OCI-LY3 (cell line): ENCODE data around the gene TMOD2.

Experiments used
- H2AFZ ChIP-seq: fragments of 200-600, 300-600 bp; shearing (Covaris generic); 2 replicates; pipeline ENCODE4 v1.6.0; 2014; ENCODE audit warnings: antibody characterized with exemption, low read depth, low read length
- H3K27ac ChIP-seq: fragments of 200-600, 300-600 bp; sonication (generic); 2 replicates; pipeline ENCODE4 v1.5.1; 2014; ENCODE audit warnings: mild to moderate bottlenecking, low read length, moderate library complexity, mixed read lengths
- H3K27me3 ChIP-seq: fragments of 200-600, 300-600 bp; sonication (generic); 2 replicates; pipeline ENCODE4 v1.6.1; 2014; ENCODE audit warnings: low read depth, low read length, mixed read lengths
- H3K36me3 ChIP-seq: fragments of 200-600, 300-600 bp; sonication (generic); replicated peaks from 2 replicates; pipeline ENCODE3; 2014; ENCODE audit warnings: low read depth, low read length, mixed read lengths
- H3K4me1 ChIP-seq: fragments of 300-600, 200-600 bp; sonication (generic); 2 replicates; pipeline ENCODE4 v1.6.1; 2014; ENCODE audit warnings: low read length, mixed read lengths
- H3K4me2 ChIP-seq: fragments of 200-600, 300-600 bp; sonication (generic); 2 replicates; pipeline ENCODE4 v1.6.1; 2014; ENCODE audit warnings: low read length, mixed read lengths
- H3K4me3 ChIP-seq: fragments of 300-600, 200-600 bp; sonication (generic); 2 replicates; pipeline ENCODE4 v1.5.1; 2014; ENCODE audit warnings: antibody characterized with exemption, mild to moderate bottlenecking, low read length, moderate library complexity
- H3K79me2 ChIP-seq: fragments of 300-600, 200-600 bp; shearing (Covaris generic); 2 replicates; pipeline ENCODE4 v1.6.1; 2014; ENCODE audit warnings: mild to moderate bottlenecking, low read length, mixed read lengths
- H3K9ac ChIP-seq: fragments of 300-600, 200-600 bp; shearing (Covaris generic); 2 replicates; pipeline ENCODE4 v1.6.0; 2014; ENCODE audit warnings: mild to moderate bottlenecking, low read length, moderate library complexity
- H3K9me3 ChIP-seq: fragments of 200-600, 300-600 bp; shearing (Covaris generic); 2 replicates; pipeline ENCODE4 v1.6.1; 2014; ENCODE audit warnings: low read length, mixed read lengths; ENCODE audit not compliant: insufficient read depth
- H4K20me1 ChIP-seq: fragments of 200-600, 300-600 bp; sonication (generic); 2 replicates; pipeline ENCODE4 v1.6.1; 2016; ENCODE audit warnings: low read length, mixed read lengths; ENCODE audit not compliant: insufficient read depth
- EZH2phosphoT487 ChIP-seq: fragments of 200-600 bp; shearing (Covaris generic); IDR thresholded peaks from 2 replicates; pipeline ENCODE4 v1.6.1; 2018; ENCODE audit warnings: antibody characterized with exemption, mixed run types, low read depth
- TF ChIP-seq, protein P1 (sequence below): fragments of 200-600, 300-600 bp; sonication (generic); IDR thresholded peaks from 2 replicates; pipeline ENCODE4 v1.5.1; 2014; ENCODE audit warnings: antibody characterized with exemption, low read length, low read depth

The TMOD2 gene

GRCh38 chr15:51801391-51801835 is 50.0 kb downstream of the TMOD2 start:
- H3K27ac ChIP-seq: no peak overlapping the region
- no peaks in the 10 kb centered on the region for H3K9me3 ChIP-seq

GRCh38 chr15:51802593-51802992 is 51.2 kb downstream of the TMOD2 start:
- no peak overlapping the region for H3K4me3 ChIP-seq
- H3K9me3 ChIP-seq: no peaks in the 10 kb centered on the region
- no peak overlapping the region for H3K4me2 ChIP-seq

More at GRCh38 chr15:51801391-51801835, 50.0 kb downstream of the TMOD2 start:
- Histone ChIP-seq H4K20me1 (no peaks in the 10 kb centered on the region), H3K4me3 (no peak overlapping the region), H3K4me2 (no peak overlapping the region), H2AFZ (no peak overlapping the region), H3K79me2 (no peaks in the 10 kb centered on the region), H3K9ac (no peak overlapping the region), H3K4me1 (no peaks in the 10 kb centered on the region), H3K27me3 (no peaks in the 10 kb centered on the region), H3K36me3 (no peaks in the 10 kb centered on the region)
- TF ChIP-seq, protein P1, sequence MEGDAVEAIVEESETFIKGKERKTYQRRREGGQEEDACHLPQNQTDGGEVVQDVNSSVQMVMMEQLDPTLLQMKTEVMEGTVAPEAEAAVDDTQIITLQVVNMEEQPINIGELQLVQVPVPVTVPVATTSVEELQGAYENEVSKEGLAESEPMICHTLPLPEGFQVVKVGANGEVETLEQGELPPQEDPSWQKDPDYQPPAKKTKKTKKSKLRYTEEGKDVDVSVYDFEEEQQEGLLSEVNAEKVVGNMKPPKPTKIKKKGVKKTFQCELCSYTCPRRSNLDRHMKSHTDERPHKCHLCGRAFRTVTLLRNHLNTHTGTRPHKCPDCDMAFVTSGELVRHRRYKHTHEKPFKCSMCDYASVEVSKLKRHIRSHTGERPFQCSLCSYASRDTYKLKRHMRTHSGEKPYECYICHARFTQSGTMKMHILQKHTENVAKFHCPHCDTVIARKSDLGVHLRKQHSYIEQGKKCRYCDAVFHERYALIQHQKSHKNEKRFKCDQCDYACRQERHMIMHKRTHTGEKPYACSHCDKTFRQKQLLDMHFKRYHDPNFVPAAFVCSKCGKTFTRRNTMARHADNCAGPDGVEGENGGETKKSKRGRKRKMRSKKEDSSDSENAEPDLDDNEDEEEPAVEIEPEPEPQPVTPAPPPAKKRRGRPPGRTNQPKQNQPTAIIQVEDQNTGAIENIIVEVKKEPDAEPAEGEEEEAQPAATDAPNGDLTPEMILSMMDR: peak; percentile 61
- no peak for TF ChIP-seq EZH2phosphoT487

DNA sequence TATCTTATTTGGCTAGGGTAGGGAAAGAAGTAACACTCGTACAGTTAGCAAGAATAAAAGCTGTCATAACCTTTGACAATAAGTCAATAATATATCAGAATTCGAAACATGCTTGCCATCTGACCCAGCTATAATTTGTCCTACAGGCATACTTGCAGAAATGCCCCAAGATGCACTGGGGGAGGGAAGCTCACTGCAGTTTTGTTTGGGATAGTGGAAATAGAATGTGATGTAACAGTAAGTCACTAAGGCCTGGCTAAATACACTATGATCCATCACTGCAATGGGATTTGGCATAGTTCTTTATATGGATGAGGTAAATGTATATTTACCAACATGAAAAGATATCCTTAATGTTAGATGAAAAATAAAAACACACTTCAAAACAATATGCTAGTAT is 52.6 kb downstream of the TMOD2 start:
- no peaks in the 10 kb centered on the region for H3K36me3 ChIP-seq
- no peak overlapping the region for H3K4me3 ChIP-seq
- no peaks in the 10 kb centered on the region for H3K79me2 ChIP-seq
- H2AFZ ChIP-seq: no peak overlapping the region
- TF ChIP-seq, protein P1: no peak
- no peak for TF ChIP-seq EZH2phosphoT487
- no peaks in the 10 kb centered on the region for H3K9me3 ChIP-seq
- H3K27ac ChIP-seq: no peak overlapping the region
- H3K9ac ChIP-seq: no peak overlapping the region
- H3K4me1 ChIP-seq: no peaks in the 10 kb centered on the region
- no peak overlapping the region for H3K4me2 ChIP-seq
- no peaks in the 10 kb centered on the region for H4K20me1 ChIP-seq
- H3K27me3 ChIP-seq: no peaks in the 10 kb centered on the region

More at GRCh38 chr15:51802593-51802992, 51.2 kb downstream of the TMOD2 start:
- Histone ChIP-seq H3K36me3 (no peaks in the 10 kb centered on the region), H3K4me1 (no peaks in the 10 kb centered on the region), H3K27me3 (no peaks in the 10 kb centered on the region), H4K20me1 (no peaks in the 10 kb centered on the region), H3K27ac (no peak overlapping the region), H3K79me2 (no peaks in the 10 kb centered on the region), H2AFZ (no peak overlapping the region), H3K9ac (no peak overlapping the region)
- TF ChIP-seq EZH2phosphoT487: no peak
- TF ChIP-seq, protein P1: no peak

DNA sequence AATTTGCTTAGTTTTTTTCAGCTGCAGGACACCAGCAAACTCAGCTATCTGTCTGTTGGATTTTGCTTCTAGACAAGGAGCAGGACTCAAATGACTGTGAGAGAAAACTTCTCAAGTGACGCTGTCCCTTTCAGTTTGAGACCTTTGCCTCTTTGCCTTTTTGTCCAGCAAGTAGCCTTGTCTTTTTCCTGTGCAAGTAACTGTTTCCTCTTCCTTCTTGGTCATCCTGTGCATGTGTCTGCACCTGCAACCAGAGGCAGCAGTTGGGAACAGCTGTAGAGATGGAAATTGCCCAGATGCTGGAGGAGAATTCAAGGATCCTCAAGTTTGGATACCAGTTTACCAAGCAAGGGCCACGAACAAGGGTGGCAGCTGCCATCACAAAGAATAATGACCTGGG is 54.7 kb downstream of the TMOD2 start:
- H3K36me3 ChIP-seq: no peaks in the 10 kb centered on the region
- H3K79me2 ChIP-seq: no peaks in the 10 kb centered on the region
- H3K4me2 ChIP-seq: no peak overlapping the region
- H4K20me1 ChIP-seq: no peaks in the 10 kb centered on the region
- TF ChIP-seq, protein P1: no peak
- TF ChIP-seq EZH2phosphoT487: no peak
- H3K9ac ChIP-seq: no peak overlapping the region
- no peak overlapping the region for H3K27ac ChIP-seq
- H3K4me3 ChIP-seq: no peak overlapping the region
- no peaks in the 10 kb centered on the region for H3K27me3 ChIP-seq
- H3K4me1 ChIP-seq: no peaks in the 10 kb centered on the region
- no peak overlapping the region for H2AFZ ChIP-seq
- H3K9me3 ChIP-seq: no peaks in the 10 kb centered on the region
